ENCODE results near the gene CUEDC1. TPM values are rescaled to one million over a fixed set of nuclear protein-coding genes. Genes with fewer than 3 reads are reported as not detected.

The CUEDC1 gene
- total and polyA plus RNA-seq, 4 donors: 25.4 to 43.6 (median 34.8) TPM

DNA sequence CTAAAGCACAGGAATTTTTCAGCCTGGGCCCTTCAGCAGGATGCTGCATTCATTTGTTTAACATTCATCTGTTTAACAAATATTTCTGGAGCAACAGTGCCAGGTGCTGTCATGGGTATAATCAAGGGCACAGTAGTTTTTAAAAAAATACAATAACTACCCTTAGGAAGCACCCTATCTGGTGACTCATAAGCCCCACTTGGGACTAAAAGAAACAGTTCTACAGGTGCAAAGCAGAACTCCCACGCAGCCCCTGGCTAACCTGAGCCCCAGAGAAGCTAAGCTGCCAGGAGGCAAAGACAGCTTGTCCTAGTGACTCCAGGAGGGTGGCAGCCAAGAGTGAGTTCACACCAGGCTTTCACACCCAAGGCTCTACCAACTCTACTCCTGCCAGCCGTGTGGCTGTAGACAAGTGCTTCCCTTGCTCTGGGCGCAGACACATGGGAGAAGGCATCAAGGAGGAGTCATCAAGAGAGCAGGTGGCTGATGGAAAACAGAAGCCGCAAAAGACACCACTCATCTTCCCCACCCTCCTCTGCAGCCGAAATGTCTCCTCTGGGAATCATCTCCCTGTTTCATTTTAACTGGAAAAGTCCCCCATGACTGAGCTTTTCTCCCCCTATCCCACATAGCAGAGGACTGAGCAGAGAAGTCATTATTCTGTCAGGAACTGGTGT, 14.4 kb downstream of the CUEDC1 start:
- ATAC-seq (ENCODE audit: low FRiP score): no peak
- H3K36me3 ChIP-seq (ENCODE audit: control insufficient read depth in 1 of 2, insufficient read depth in 2 of 2, low read length in 1 of 2): no peaks in the 10 kb centered on the region
- H3K4me1 ChIP-seq (ENCODE audit: control insufficient read depth in 1 of 2, insufficient read depth in 2 of 2, low read length in 2 of 2): peaks cover 6 to 8% of the 10 kb centered on the region in 2 donors
- no peaks in the 10 kb centered on the region for H3K9me3 ChIP-seq (ENCODE audit: control insufficient read depth, low read length)
- DNase-seq: no peak
- H3K4me3 ChIP-seq (ENCODE audit: low read length in 2 of 2): no peak overlapping the region
- WGBS, 2 donors: 58 to 60% methylated on average over 5 of the region's 5 CpGs
- no peak overlapping the region for H3K27ac ChIP-seq (ENCODE audit: low read depth in 1 of 2, low read length in 2 of 2)
- intact Hi-C loops (cut with DNase I): no loop called here
- no peaks in the 10 kb centered on the region for H3K27me3 ChIP-seq (ENCODE audit: control insufficient read depth in 1 of 2, insufficient read depth in 2 of 2, low read length in 1 of 2)

DNA sequence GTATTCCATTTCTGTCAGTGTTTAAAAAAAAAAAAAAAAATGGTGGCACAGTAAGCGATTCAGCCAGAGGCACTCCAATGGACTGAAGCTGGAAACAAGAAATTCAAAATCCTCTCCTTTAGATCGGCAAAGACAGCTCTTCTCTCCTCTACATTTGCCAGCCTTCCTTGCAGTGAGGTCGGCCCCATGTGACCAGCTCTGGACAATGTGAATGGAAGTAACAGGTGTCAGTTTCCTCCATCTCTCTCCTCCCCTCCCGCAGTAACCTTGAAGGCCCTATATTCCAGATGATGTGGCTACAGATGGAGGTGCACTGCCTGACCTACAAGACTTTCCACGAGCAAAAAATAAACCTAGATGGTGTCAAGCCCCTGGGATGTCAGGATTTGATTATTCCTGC, 15.0 kb downstream of the CUEDC1 start:
- H3K4me3 ChIP-seq (ENCODE audit: low read length in 2 of 2): no peak overlapping the region
- no peaks in the 10 kb centered on the region for H3K27me3 ChIP-seq (ENCODE audit: control insufficient read depth in 1 of 2, insufficient read depth in 2 of 2, low read length in 1 of 2)
- H3K27ac ChIP-seq (ENCODE audit: low read depth in 1 of 2, low read length in 2 of 2): no peak overlapping the region
- DNase-seq (no peak), ATAC-seq (ENCODE audit: low FRiP score) (no peak)
- peaks cover 6 to 8% of the 10 kb centered on the region in 2 donors for H3K4me1 ChIP-seq (ENCODE audit: control insufficient read depth in 1 of 2, insufficient read depth in 2 of 2, low read length in 2 of 2)
- 72 to 73% methylated on average over 5 of the region's 5 CpGs for WGBS, 2 donors
- intact Hi-C loops (cut with DNase I): no loop called here
- no peaks in the 10 kb centered on the region for H3K9me3 ChIP-seq (ENCODE audit: control insufficient read depth, low read length)
- no peaks in the 10 kb centered on the region for H3K36me3 ChIP-seq (ENCODE audit: control insufficient read depth in 1 of 2, insufficient read depth in 2 of 2, low read length in 1 of 2)

GRCh38 chr17:57939797-57940196, 15.4 kb downstream of the CUEDC1 start:
- Histone ChIP-seq H3K9me3 (ENCODE audit: control insufficient read depth, low read length) (no peaks in the 10 kb centered on the region), H3K36me3 (ENCODE audit: control insufficient read depth in 1 of 2, insufficient read depth in 2 of 2, low read length in 1 of 2) (no peaks in the 10 kb centered on the region), H3K27me3 (ENCODE audit: control insufficient read depth in 1 of 2, insufficient read depth in 2 of 2, low read length in 1 of 2) (no peaks in the 10 kb centered on the region), H3K4me1 (ENCODE audit: control insufficient read depth in 1 of 2, insufficient read depth in 2 of 2, low read length in 2 of 2) (peaks cover 6 to 8% of the 10 kb centered on the region in 2 donors), H3K4me3 (ENCODE audit: low read length in 2 of 2) (no peak overlapping the region), H3K27ac (ENCODE audit: low read depth in 1 of 2, low read length in 2 of 2) (no peak overlapping the region)
- ATAC-seq (ENCODE audit: low FRiP score) (peak; percentile 17), DNase-seq (peak in 1 of 2 donors; percentile 71)
- 83% methylated on average over 7 of the region's 7 CpGs for WGBS, 2 donors
- intact Hi-C loops (cut with DNase I): no loop called here

- H3K4me3 ChIP-seq (ENCODE audit: low read length in 2 of 2): no peak overlapping the region
- intact Hi-C loops (cut with DNase I): no loop called here
- no peaks in the 10 kb centered on the region for H3K27me3 ChIP-seq (ENCODE audit: control insufficient read depth in 1 of 2, insufficient read depth in 2 of 2, low read length in 1 of 2)
- ATAC-seq (ENCODE audit: low FRiP score) (no peak), DNase-seq (no peak)
- no peak overlapping the region for H3K27ac ChIP-seq (ENCODE audit: low read depth in 1 of 2, low read length in 2 of 2)
- peaks cover 6 to 8% of the 10 kb centered on the region in 2 donors for H3K4me1 ChIP-seq (ENCODE audit: control insufficient read depth in 1 of 2, insufficient read depth in 2 of 2, low read length in 2 of 2)
- no peaks in the 10 kb centered on the region for H3K36me3 ChIP-seq (ENCODE audit: control insufficient read depth in 1 of 2, insufficient read depth in 2 of 2, low read length in 1 of 2)
- H3K9me3 ChIP-seq (ENCODE audit: control insufficient read depth, low read length): no peaks in the 10 kb centered on the region
- 74 to 83% methylated on average over 7 of the region's 7 CpGs for WGBS, 2 donors
Measured at GRCh38 chr17:57938061-57938502, 17.1 kb downstream of the CUEDC1 start.

- Histone ChIP-seq H3K36me3 (ENCODE audit: control insufficient read depth in 1 of 2, insufficient read depth in 2 of 2, low read length in 1 of 2) (no peaks in the 10 kb centered on the region), H3K9me3 (ENCODE audit: control insufficient read depth, low read length) (no peaks in the 10 kb centered on the region), H3K4me1 (ENCODE audit: control insufficient read depth in 1 of 2, insufficient read depth in 2 of 2, low read length in 2 of 2) (peaks cover 6 to 8% of the 10 kb centered on the region in 2 donors), H3K27me3 (ENCODE audit: control insufficient read depth in 1 of 2, insufficient read depth in 2 of 2, low read length in 1 of 2) (no peaks in the 10 kb centered on the region), H3K27ac (ENCODE audit: low read depth in 1 of 2, low read length in 2 of 2) (no peak overlapping the region), H3K4me3 (ENCODE audit: low read length in 2 of 2) (no peak overlapping the region)
- ATAC-seq (ENCODE audit: low FRiP score) (no peak), DNase-seq (no peak)
- 93 to 96% methylated on average over 2 of the region's 2 CpGs for WGBS, 2 donors
- intact Hi-C loops (cut with DNase I): no loop called here
Measured at GRCh38 chr17:57937492-57937891, 17.7 kb downstream of the CUEDC1 start.

- WGBS, 2 donors: 47 to 48% methylated on average over 11 of the region's 11 CpGs
- Histone ChIP-seq H3K27ac (ENCODE audit: low read depth in 1 of 2, low read length in 2 of 2) (peak overlapping the region in 1 of 2 donors; percentile 61), H3K36me3 (ENCODE audit: control insufficient read depth in 1 of 2, insufficient read depth in 2 of 2, low read length in 1 of 2) (no peaks in the 10 kb centered on the region), H3K9me3 (ENCODE audit: control insufficient read depth, low read length) (no peaks in the 10 kb centered on the region), H3K4me1 (ENCODE audit: control insufficient read depth in 1 of 2, insufficient read depth in 2 of 2, low read length in 2 of 2) (no peaks in the 10 kb centered on the region), H3K4me3 (ENCODE audit: low read length in 2 of 2) (no peak overlapping the region), H3K27me3 (ENCODE audit: control insufficient read depth in 1 of 2, insufficient read depth in 2 of 2, low read length in 1 of 2) (no peaks in the 10 kb centered on the region)
- ATAC-seq (ENCODE audit: low FRiP score): peak; percentile 84
- intact Hi-C loops (cut with DNase I): no loop called here
- peak in 1 of 2 donors; percentile 64 for DNase-seq
Measured at GRCh38 chr17:57935833-57936807, 19.1 kb downstream of the CUEDC1 start.

- no peaks in the 10 kb centered on the region for H3K36me3 ChIP-seq (ENCODE audit: control insufficient read depth in 1 of 2, insufficient read depth in 2 of 2, low read length in 1 of 2)
- DNase-seq (no peak), ATAC-seq (ENCODE audit: low FRiP score) (no peak)
- no peak overlapping the region for H3K27ac ChIP-seq (ENCODE audit: low read depth in 1 of 2, low read length in 2 of 2)
- no peaks in the 10 kb centered on the region for H3K4me1 ChIP-seq (ENCODE audit: control insufficient read depth in 1 of 2, insufficient read depth in 2 of 2, low read length in 2 of 2)
- intact Hi-C loops (cut with DNase I): no loop called here
- no peaks in the 10 kb centered on the region for H3K9me3 ChIP-seq (ENCODE audit: control insufficient read depth, low read length)
- H3K4me3 ChIP-seq (ENCODE audit: low read length in 2 of 2): no peak overlapping the region
- WGBS, 2 donors: 88 to 93% methylated on average over 12 of the region's 12 CpGs
- H3K27me3 ChIP-seq (ENCODE audit: control insufficient read depth in 1 of 2, insufficient read depth in 2 of 2, low read length in 1 of 2): no peaks in the 10 kb centered on the region
Measured at GRCh38 chr17:57931488-57932137, 23.6 kb downstream of the CUEDC1 start.

GRCh38 chr17:57930239-57930638, 25.0 kb downstream of the CUEDC1 start:
- H3K4me1 ChIP-seq (ENCODE audit: control insufficient read depth in 1 of 2, insufficient read depth in 2 of 2, low read length in 2 of 2): no peaks in the 10 kb centered on the region
- intact Hi-C loops (cut with DNase I): no loop called here
- H3K27me3 ChIP-seq (ENCODE audit: control insufficient read depth in 1 of 2, insufficient read depth in 2 of 2, low read length in 1 of 2): no peaks in the 10 kb centered on the region
- no peak overlapping the region for H3K4me3 ChIP-seq (ENCODE audit: low read length in 2 of 2)
- DNase-seq (no peak), ATAC-seq (ENCODE audit: low FRiP score) (no peak)
- no peaks in the 10 kb centered on the region for H3K9me3 ChIP-seq (ENCODE audit: control insufficient read depth, low read length)
- no peaks in the 10 kb centered on the region for H3K36me3 ChIP-seq (ENCODE audit: control insufficient read depth in 1 of 2, insufficient read depth in 2 of 2, low read length in 1 of 2)
- WGBS, 2 donors: 89 to 94% methylated on average over 5 of the region's 5 CpGs
- no peak overlapping the region for H3K27ac ChIP-seq (ENCODE audit: low read depth in 1 of 2, low read length in 2 of 2)
